CD4-positive, alpha-beta T cell treated with Interleukin-6 for 4 hours (primary cell): Measurements from ENCODE around the gene MID1IP1.

ENCODE experiments used
- DNase-seq: peaks from one replicate; pipeline ENCODE4 v3.0.0-alpha.2; 2020; ENCODE audit warnings: mixed read lengths

MID1IP1 gene, protein sequence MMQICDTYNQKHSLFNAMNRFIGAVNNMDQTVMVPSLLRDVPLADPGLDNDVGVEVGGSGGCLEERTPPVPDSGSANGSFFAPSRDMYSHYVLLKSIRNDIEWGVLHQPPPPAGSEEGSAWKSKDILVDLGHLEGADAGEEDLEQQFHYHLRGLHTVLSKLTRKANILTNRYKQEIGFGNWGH

GRCh38 chrX:38800981-38801845 is at the start of gene MID1IP1:
Gene MID1IP1, plus strand, starts transcription at chrX:38801459. Its CDS starts 3,488 bp downstream, at chrX:38804947.
- peak; percentile 81 for DNase-seq

DNA sequence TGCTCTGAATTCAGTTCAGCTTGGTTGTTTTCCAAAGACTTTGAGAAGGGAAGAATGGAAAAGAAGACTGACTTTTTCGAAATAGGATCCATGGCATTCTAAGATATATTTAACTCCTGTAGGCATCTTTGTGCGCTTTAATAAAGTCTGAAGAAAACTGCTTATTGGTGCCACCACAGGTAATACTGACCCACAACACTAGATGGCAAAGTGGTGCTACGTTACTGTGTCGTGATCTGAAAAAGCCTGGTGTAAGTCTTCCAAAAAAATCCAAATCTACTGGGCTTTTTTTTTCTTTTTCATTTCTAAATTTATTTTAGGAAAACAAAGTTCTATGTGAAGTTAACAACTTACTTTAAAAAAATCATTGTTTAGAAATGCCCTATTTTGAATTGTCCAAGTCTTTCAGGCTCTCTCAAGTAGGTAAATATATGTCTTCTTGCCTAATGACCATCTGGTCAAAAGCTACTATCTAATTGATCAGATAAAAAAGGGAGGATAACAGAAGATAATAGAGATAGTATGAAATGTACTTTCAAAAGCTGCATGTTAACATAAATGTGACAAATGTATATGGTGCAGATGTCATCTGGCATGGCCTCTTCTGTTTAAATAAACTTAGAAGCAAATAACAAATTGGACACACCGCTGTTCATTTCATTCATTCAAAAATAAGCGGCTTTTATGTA is 47.0 kb upstream of the MID1IP1 start:
- DNase-seq = peak; percentile 29

GRCh38 chrX:38754818-38755718 is 46.2 kb upstream of the MID1IP1 start:
- no peak for DNase-seq

GRCh38 chrX:38760883-38761282 is 40.4 kb upstream of the MID1IP1 start:
- no peak for DNase-seq

DNA sequence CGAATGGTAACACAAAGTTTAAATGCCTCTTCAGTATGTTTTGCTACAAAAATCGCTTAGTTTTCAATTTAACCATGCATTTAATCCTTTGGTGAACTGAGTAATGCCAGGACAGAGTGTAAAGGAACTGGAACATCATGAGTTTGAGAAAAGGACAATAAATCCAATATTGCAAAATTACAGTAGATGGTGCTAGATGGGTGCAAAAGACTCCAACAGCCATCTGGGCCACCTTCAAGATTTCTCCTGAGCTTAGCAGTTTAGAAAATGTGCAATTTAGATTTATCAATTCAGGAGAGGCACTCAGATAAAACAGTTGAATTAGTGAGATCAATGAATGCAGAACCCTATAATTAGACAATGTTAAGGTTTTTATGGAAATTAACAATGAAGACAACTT is 33.2 kb upstream of the MID1IP1 start:
- no peak for DNase-seq

- DNase-seq = no peak
These were observed 31.1 kb upstream of the MID1IP1 start for GRCh38 chrX:38770152-38770551.

DNA sequence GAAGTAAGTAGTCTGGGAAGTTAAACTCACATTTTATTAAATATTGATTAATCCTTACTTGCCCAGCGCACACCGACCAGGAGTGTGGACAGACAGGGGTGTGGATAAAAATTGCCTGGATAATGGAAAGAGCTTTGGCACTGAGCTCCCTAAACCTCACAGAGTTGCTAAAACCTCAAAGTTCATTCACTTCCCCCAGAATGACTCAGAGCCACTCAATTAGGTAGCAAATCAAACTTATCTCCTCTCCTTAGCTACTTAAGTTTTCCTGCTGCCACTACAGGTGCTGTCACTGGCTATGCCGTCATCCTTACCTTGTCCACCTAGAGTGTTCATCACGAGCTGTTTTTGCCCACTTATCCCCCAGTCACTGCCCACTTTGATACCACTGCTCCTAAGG is 27.0 kb upstream of the MID1IP1 start:
- no peak for DNase-seq

- no peak for DNase-seq
These were observed 4.3 kb upstream of the MID1IP1 start for GRCh38 chrX:38796946-38797345.

DNA sequence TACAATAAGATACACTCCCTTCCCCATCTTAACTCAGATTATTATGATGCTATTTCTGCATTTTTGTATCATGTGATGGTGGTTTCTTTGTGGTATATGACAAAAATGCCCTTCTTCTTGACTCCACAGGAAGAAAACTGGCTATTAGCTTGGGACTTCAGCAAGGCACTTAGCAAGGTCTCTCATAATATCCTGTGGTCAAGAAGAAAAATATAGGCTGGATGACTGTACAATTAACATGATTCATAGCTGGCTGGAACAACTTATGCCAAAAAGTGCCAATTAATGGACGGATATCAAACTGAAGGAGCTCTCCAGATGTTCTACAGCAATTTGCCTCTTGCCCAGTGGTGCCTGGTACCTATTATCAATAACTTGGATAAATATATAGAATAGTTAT is 2.3 kb upstream of the MID1IP1 start:
- no peak for DNase-seq

DNA sequence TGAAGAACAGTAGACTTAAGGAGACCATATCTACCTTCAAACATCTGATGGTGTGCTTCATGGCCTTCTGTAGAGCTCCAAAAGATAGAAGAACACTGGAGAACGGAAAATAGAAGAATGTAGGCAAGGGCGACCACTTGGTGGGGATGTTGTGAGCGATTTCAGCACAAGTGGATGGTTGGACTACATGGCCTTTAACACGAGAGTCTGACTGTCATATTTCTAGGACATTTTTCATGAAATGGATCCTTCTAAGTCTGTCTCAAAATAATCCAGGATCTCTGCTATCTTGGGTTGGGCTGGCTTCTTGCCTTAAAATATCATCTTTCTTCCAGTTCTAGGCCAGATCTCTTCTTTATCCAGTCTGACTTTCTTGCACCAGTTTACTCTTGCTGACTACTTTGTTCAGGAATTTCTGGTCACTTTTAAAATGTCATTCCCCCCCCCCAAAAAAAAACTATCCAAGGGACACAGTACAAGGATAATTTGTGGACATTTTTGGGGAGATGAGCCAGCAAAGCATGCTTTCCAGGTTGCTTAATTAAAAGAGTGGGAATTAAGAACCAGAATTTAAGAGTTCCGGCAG is 1.2 kb upstream of the MID1IP1 start:
- peak; percentile 50 for DNase-seq

DNA sequence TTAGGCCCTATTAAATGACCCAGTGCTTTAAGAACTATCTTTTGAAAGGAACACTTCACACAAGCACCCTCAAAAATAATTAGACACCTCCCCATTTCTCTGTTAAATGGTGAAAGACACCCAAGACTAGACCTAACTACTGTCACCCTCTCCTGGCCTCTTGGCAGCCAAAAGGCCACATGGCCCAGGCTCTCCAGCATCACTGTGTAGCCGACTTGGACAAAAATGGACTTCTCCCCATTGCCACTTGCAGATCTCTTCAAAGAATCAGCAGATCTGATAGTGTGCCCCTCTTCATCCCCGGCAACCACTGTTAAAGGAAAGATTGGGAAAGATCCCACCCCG is 2.0 kb downstream of the MID1IP1 start:
- peak; percentile 5 for DNase-seq

- DNase-seq = peak; percentile 73
These were observed 2.6 kb downstream of the MID1IP1 start for GRCh38 chrX:38803588-38804431.

DNA sequence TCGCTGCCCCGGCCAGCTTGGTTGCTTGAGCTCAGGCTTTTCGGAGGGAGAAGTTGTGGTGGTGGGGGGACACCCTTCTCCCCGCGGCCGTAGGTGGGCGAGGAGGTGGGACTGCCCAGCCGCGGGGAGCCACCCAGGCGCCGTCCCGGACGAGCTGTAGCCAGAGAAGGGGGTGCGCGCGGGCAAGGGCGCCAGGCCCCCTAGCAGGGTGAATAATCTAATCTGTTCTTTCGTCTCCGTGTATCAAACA is 3.1 kb downstream of the MID1IP1 start:
- DNase-seq = no peak

DNA sequence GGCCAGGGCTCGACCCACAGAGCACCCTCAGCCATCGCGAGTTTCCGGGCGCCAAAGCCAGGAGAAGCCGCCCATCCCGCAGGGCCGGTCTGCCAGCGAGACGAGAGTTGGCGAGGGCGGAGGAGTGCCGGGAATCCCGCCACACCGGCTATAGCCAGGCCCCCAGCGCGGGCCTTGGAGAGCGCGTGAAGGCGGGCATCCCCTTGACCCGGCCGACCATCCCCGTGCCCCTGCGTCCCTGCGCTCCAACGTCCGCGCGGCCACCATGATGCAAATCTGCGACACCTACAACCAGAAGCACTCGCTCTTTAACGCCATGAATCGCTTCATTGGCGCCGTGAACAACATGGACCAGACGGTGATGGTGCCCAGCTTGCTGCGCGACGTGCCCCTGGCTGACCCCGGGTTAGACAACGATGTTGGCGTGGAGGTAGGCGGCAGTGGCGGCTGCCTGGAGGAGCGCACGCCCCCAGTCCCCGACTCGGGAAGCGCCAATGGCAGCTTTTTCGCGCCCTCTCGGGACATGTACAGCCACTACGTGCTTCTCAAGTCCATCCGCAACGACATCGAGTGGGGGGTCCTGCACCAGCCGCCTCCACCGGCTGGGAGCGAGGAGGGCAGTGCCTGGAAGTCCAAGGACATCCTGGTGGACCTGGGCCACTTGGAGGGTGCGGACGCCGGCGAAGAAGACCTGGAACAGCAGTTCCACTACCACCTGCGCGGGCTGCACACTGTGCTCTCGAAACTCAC is 3.6 kb downstream of the MID1IP1 start:
- peak; percentile 51 for DNase-seq

- peak; percentile 78 for DNase-seq
These were observed 4.5 kb downstream of the MID1IP1 start for GRCh38 chrX:38805432-38806389.

DNA sequence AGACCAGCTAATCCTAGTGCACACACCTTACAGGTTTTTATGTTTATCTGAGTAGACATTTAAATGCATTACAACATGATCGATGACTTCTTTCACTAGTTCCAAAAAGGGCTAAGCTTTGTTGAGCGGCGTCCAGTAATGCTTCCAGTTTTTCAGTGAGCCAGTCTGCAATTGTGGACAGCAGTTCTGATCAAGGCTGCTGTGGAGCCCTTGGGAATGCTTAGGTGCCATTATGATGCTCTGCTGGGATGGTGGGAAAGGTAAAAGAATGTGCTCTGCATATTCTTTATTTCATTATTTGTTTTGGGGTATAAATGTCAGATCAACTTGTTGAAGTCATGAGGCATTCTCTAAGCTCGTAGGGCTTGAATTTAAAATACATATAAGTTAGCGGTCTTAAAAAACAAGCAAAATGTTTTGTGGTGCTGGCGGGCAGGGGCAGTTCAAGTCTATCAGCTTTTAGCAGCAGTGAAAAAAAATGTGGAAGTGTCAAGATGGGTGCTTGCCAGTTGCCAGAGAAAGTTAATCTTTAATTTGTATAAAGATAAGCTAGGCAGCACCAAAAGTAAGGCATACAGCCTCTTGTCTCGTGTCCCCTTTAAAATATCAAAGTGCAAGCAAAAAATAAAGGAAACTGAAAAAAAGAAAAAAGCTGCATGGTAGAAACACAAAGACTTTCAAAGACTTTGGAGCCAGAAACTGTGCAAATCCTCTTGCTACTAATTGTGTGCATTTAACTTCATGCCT is 5.8 kb downstream of the MID1IP1 start:
- DNase-seq = peak; percentile 16

DNA sequence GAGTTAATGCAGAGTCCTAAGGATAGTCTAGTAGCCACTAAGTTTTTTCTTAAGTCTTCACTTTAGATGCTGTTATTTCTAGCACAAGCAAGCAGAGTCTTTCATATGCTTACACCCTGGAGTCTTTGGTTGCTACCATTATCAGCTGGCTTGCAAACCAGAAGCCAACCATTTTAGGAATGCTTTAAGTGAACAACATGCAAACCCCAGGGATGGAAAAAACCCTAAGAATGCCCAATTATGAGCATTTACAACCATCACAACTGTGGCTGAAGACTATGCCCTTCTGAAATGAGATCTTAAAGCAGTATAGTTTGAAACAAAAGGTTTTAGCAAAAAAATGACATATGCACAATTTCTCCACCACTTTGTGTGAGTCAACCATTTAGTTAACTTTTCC is 6.6 kb downstream of the MID1IP1 start:
- DNase-seq = no peak

- no peak for DNase-seq
These were observed 10.4 kb downstream of the MID1IP1 start for GRCh38 chrX:38811515-38812243.
